GM19397 (cell line): ENCODE measurements around the gene RSPH10B2.
"Not testable (repeated sequence)": the region's sequence is repeated elsewhere in the genome, so short reads cannot be mapped to it uniquely, and the experiment has no call there.

Experiments used
- ATAC-seq: cut with Tn5 transposase; IDR thresholded peaks from one replicate; pipeline ENCODE4 v1.9.1; 2021; ENCODE audit warnings: mild to moderate bottlenecking, moderate library complexity; ENCODE audit not compliant: unreplicated experiment

The RSPH10B2 gene

GRCh38 chr7:6837081-6837480, 83.2 kb downstream of the RSPH10B2 start:
- not testable (repeated sequence) for ATAC-seq

- ATAC-seq = not testable (repeated sequence)
These were observed 88.5 kb downstream of the RSPH10B2 start for GRCh38 chr7:6842278-6842921.

- ATAC-seq = not testable (repeated sequence)
These were observed 89.2 kb downstream of the RSPH10B2 start for GRCh38 chr7:6843092-6843491.

GRCh38 chr7:6843654-6844053, 89.8 kb downstream of the RSPH10B2 start:
- ATAC-seq = not testable (repeated sequence)

- ATAC-seq = not testable (repeated sequence)
These were observed 92.1 kb downstream of the RSPH10B2 start for GRCh38 chr7:6845971-6846449.

GRCh38 chr7:6847751-6848150, 93.8 kb downstream of the RSPH10B2 start:
- ATAC-seq = not testable (repeated sequence)
